ENCODE results near the gene CYGB.

Gene CYGB

DNA sequence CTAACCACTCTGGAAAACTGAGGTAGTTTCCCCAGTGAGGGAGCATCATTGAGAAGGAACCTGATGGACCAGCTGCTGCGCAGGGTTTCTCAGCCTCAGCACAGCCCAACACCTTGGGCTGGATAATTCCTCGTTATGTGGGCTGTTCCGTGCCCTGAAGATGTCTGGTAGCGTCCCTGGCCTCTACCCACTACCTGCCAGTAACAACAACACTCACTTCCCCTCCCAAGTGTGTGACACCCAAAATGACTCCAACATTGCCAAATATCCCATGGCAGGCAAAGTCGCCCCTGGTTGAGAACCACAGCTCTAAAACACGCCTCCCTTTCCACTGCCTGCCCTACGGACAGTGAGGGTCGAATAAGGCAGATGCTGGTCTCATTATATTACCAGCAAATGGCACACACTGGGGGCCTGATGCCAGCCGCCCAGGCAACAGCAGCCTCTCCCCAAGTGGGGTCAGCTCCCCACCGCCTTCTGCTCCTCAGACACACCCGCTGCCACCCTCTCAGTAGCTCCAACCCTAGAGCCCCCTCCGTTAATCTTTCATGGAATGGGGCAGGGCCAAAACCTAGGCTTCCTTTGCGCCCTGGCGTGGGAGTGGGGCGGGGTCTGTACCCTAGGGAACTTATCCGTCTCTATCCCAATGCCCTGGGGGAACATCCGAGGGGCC lies 37.3 kb downstream of the CYGB start:
- in situ Hi-C loops (cut with HindIII; ENCODE audit: low pct_ligation_motif_present, low sequenced_read_pairs) = no loop called here
- DNase-seq = no peak
- TF ChIP-seq, protein P1, sequence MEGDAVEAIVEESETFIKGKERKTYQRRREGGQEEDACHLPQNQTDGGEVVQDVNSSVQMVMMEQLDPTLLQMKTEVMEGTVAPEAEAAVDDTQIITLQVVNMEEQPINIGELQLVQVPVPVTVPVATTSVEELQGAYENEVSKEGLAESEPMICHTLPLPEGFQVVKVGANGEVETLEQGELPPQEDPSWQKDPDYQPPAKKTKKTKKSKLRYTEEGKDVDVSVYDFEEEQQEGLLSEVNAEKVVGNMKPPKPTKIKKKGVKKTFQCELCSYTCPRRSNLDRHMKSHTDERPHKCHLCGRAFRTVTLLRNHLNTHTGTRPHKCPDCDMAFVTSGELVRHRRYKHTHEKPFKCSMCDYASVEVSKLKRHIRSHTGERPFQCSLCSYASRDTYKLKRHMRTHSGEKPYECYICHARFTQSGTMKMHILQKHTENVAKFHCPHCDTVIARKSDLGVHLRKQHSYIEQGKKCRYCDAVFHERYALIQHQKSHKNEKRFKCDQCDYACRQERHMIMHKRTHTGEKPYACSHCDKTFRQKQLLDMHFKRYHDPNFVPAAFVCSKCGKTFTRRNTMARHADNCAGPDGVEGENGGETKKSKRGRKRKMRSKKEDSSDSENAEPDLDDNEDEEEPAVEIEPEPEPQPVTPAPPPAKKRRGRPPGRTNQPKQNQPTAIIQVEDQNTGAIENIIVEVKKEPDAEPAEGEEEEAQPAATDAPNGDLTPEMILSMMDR (IDR thresholded peaks at IDR 0.05; ENCODE audit: low read depth, low read length, missing control alignments) = no peak
- no peaks in the 10 kb centered on the region for H3K36me3 ChIP-seq (replicated peaks)
- H3K27me3 ChIP-seq (replicated peaks) = no peaks in the 10 kb centered on the region
- peak overlapping the region; percentile 68 for H3K4me3 ChIP-seq (ENCODE audit: low read depth, low read length)
- no peak overlapping the region for H3K27ac ChIP-seq

DNA sequence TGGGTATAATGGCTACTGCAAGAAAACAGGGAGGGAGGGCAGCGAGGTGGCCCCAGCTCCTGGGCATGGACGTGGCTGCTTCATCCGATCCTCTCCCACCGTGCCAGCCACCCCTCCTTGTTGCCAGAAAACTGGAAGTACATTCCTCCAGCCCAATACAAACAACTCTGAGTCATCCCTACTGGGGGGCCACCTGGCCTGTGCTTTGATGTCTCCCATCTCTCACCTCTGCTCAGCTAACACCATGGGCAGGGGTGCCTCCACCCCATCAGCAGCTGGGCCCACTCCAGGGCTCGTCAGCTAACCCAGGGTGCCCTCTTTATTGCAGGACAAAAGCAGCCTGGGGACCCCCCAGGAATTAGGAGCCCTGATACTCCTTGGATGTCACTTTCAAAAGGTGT lies 38.2 kb downstream of the CYGB start:
- no peak overlapping the region for H3K4me3 ChIP-seq (ENCODE audit: low read depth, low read length)
- in situ Hi-C loops (cut with HindIII; ENCODE audit: low pct_ligation_motif_present, low sequenced_read_pairs) = no loop called here
- no peak for DNase-seq
- H3K27me3 ChIP-seq (replicated peaks) = no peaks in the 10 kb centered on the region
- TF ChIP-seq, protein P1 (IDR thresholded peaks at IDR 0.05; ENCODE audit: low read depth, low read length, missing control alignments) = no peak
- no peaks in the 10 kb centered on the region for H3K36me3 ChIP-seq (replicated peaks)
- H3K27ac ChIP-seq = no peak overlapping the region

DNA sequence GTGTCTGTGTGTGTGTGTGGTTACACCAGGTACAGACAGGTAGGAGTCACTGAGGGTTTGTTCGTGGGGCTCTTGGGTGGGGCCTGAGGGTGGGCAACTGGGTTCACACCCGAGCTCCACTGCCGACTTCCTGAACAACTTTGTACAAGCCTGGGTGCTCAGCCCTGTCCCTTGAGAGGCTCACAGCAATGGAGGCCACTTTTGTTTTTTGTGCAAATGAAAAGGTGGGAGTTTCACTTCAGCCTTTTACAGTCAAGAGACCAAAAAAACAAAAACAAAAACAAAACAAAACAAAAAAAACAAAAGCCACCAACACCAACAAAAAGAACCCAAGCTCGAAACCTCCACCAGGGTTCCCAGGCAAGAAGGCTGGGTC lies 38.6 kb downstream of the CYGB start:
- Histone ChIP-seq H3K4me3 (ENCODE audit: low read depth, low read length) (no peak overlapping the region), H3K27ac (peak overlapping the region; percentile 69), H3K36me3 (replicated peaks) (no peaks in the 10 kb centered on the region), H3K27me3 (replicated peaks) (no peaks in the 10 kb centered on the region)
- in situ Hi-C loops (cut with HindIII; ENCODE audit: low pct_ligation_motif_present, low sequenced_read_pairs) = no loop called here
- TF ChIP-seq, protein P1 (IDR thresholded peaks at IDR 0.05; ENCODE audit: low read depth, low read length, missing control alignments) = no peak
- DNase-seq = no peak

DNA sequence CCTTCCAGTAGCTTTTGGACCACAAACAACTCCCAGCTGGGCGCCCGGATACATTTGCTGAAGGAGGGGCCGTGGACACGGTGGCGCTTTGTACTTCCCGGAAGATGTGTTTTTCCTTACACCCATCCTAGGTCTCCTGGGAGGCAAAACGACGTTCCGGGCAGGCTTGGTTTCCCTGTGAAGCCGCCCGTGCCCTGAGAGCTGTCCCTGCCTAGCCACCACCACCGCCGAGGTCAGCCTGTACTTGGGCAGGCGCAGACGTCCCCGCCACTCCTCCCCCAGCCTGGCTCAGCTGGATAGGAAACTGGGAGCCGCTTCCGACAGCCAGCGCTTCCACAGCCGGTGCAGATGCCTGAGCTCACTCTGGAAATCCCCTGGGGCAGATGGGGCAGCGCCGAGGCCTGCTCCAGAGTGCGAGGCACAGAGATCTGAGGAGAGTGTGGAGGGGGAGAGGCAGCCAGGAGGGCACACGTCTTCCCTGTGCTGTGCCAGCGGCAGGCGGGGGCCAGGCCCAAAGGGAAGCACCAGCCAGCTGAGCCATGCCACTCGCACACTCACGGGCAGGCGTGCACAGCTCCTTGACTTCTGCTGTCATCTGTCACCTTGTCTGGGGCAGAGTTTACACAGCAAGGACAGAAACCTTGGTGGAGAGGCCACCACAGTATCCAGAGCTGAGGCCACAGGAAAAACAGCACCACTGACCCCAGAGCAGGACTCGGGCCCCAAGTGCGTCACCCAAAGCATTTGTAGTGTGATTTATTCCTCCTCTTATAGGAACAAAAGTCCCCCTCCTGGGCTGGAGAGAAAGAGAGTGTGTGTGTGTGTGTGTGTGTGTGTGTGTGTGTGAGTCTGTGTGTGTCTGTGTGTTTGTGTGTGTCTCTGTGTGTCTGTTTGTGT lies 39.3 kb downstream of the CYGB start:
- H3K27ac ChIP-seq = peak overlapping the region; percentile 69
- no peaks in the 10 kb centered on the region for H3K27me3 ChIP-seq (replicated peaks)
- H3K4me3 ChIP-seq (ENCODE audit: low read depth, low read length) = peak overlapping the region; percentile 15
- DNase-seq = peak; percentile 84
- TF ChIP-seq, protein P1 (IDR thresholded peaks at IDR 0.05; ENCODE audit: low read depth, low read length, missing control alignments) = no peak
- no peaks in the 10 kb centered on the region for H3K36me3 ChIP-seq (replicated peaks)
- in situ Hi-C loops (cut with HindIII; ENCODE audit: low pct_ligation_motif_present, low sequenced_read_pairs) = no loop called here

DNA sequence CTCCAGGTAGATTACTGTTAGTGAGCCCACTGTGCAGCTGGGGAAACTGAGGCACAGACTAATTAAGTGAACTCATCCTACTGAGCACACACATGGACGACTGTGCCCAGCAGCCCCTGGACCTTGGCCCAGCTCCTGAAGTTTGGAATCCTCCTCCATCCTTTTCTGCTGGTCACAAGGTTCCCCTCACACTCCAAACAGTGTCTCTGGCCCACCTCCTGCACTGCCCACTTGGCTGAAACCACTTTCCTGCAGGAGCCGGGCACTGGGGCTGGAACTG lies 39.9 kb downstream of the CYGB start:
- H3K27ac ChIP-seq = peak overlapping the region; percentile 69
- no peak for DNase-seq
- H3K36me3 ChIP-seq (replicated peaks) = no peaks in the 10 kb centered on the region
- peak overlapping the region; percentile 15 for H3K4me3 ChIP-seq (ENCODE audit: low read depth, low read length)
- H3K27me3 ChIP-seq (replicated peaks) = no peaks in the 10 kb centered on the region
- in situ Hi-C loops (cut with HindIII; ENCODE audit: low pct_ligation_motif_present, low sequenced_read_pairs) = no loop called here
- TF ChIP-seq, protein P1 (IDR thresholded peaks at IDR 0.05; ENCODE audit: low read depth, low read length, missing control alignments) = no peak

Data from brain microvascular endothelial cell (primary cell).